Measurements from ENCODE around the gene SPOCK2.

SPOCK2 gene

GRCh38 chr10:72026278-72027111, 61.9 kb downstream of the SPOCK2 start:
- no peak for DNase-seq

GRCh38 chr10:72025832-72026231, 62.5 kb downstream of the SPOCK2 start:
- DNase-seq: no peak

GRCh38 chr10:72025400-72025799, 63.0 kb downstream of the SPOCK2 start:
- no peak for DNase-seq

GRCh38 chr10:72024596-72024995, 63.8 kb downstream of the SPOCK2 start:
- DNase-seq: no peak

GRCh38 chr10:72022228-72022627, 66.1 kb downstream of the SPOCK2 start:
- no peak for DNase-seq

- no peak for DNase-seq
Measured at GRCh38 chr10:72020914-72021809, 67.2 kb downstream of the SPOCK2 start.

GRCh38 chr10:72019085-72019876, 69.1 kb downstream of the SPOCK2 start:
- DNase-seq: no peak

- no peak for DNase-seq
Measured at GRCh38 chr10:72016608-72017300, 71.6 kb downstream of the SPOCK2 start.

- no peak for DNase-seq
Measured at GRCh38 chr10:72015841-72016240, 72.5 kb downstream of the SPOCK2 start.

GRCh38 chr10:72014785-72015480, 73.4 kb downstream of the SPOCK2 start:
- DNase-seq: no peak

GRCh38 chr10:72014197-72014596, 74.2 kb downstream of the SPOCK2 start:
- no peak for DNase-seq

- peak; percentile 8 for DNase-seq
Measured at GRCh38 chr10:72013202-72013945, 75.0 kb downstream of the SPOCK2 start.

- DNase-seq: no peak
Measured at GRCh38 chr10:72012796-72013195, 75.6 kb downstream of the SPOCK2 start.

- DNase-seq: no peak
Measured at GRCh38 chr10:72011976-72012512, 76.3 kb downstream of the SPOCK2 start.

GRCh38 chr10:72011468-72011867, 76.9 kb downstream of the SPOCK2 start:
- DNase-seq: no peak

GRCh38 chr10:72011016-72011415, 77.3 kb downstream of the SPOCK2 start:
- DNase-seq: no peak

- DNase-seq: no peak
Measured at GRCh38 chr10:72010234-72010973, 77.9 kb downstream of the SPOCK2 start.

- peak; percentile 71 for DNase-seq
Measured at GRCh38 chr10:72009425-72010081, 78.8 kb downstream of the SPOCK2 start.

GRCh38 chr10:72009051-72009424, 79.3 kb downstream of the SPOCK2 start:
- no peak for DNase-seq
